Mesangial cell (primary cell): ENCODE results near the gene STAT2. TPM values are rescaled to one million over a fixed set of nuclear protein-coding genes. Genes with fewer than 3 reads are reported as not detected.

Experiments
- total RNA-seq: library from RNA; depleted of rRNA; stranded (reverse); fragments of >200 nt; gene quantifications from 2 replicates; pipeline ENCODE4 v1.2.3, GENCODE V29; 2015

STAT2 gene
- 53.4 and 121 TPM in 2 replicates for total RNA-seq

DNA sequence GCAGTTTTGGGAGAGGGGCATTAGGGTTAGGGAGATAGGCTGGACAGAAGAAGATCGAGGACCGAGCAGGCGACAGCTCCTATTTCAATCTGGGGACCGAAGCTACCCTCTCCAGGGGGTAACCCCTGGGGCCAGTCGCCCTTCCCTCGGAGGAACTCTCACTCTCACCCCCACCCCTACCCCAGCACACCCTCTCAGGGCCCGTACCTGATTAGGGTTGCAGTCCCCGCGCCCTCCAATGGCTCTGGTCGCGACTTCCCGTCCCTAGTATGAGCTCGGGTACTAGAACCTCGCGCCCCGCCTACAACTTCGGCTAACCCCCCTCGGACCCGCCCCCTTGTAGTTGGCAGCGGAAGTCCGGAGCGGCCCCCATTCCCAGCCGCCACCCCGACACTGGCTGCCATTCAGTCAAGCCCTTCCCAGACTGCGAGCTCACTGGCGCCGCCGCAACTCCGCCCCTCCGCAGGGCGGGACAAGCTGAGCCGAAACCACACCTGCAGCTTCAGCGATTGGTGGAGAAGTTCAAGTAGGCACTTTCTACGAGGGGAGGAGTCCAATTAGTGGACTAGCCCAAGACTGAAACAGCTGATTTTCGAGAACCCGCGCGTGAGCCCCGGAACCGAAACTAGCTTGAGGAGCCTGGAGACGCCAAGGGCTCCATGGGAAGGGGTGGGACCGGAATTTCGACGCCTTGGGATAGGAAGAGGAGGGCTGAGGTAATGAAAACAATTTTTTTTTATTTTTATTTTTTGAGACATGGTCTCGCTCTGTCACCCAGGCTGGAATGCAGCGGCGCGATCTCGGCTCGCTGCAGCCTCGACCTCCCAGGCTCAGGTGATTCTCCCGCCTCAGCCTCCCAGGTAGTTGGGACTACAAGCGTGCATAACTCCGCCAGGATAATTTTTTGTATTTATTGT is at the start of gene STAT2:
Gene STAT2 (minus strand): TSS at position 257 of the 917 bp plus-strand sequence. CDS start 3,536 bp downstream, outside the sequence.

GRCh38 chr12:56362130-56363059 is 2.5 kb upstream of the STAT2 start, which contains the start of gene APOF:
APOF (minus strand) TSS chr12:56362857; CDS start chr12:56362745, 112 bp downstream.

DNA sequence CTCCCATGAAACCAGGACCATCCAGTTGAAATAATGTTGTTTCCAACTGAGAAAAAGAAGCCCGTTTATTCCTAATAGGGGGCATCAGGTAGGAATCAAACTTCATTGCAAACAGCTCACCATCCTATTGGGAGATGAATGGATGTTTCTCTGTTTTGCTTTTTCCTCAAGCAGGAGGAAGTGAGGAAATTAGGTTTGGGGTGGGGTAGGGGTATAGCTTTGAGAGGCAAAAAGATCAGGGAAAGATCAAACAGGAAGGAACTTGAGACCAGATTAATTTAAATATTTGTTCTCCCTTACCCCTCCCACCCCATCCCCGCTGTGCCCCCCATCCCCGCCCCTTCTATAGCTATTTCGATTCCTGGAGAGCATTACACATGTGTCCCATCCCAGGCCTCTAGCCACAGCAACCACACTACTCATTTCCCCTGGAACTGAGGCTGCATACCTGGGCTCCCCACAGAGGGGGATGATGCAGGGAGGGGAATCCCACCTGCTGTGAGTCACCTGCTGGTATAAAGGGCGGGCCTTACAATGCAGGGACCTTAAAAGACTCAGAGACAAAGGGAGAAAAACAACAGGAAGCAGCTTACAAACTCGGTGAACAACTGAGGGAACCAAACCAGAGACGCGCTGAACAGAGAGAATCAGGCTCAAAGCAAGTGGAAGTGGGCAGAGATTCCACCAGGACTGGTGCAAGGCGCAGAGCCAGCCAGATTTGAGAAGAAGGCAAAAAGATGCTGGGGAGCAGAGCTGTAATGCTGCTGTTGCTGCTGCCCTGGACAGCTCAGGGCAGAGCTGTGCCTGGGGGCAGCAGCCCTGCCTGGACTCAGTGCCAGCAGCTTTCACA is 21.4 kb downstream of the STAT2 start, which contains the start of gene IL23A:
Gene IL23A (plus strand): TSS at position 577 of the 850 bp plus-strand sequence. CDS start 161 bp downstream, at position 738.

GRCh38 chr12:56333679-56334489 is 26.0 kb downstream of the STAT2 start, which contains the start of gene PAN2:
PAN2 (minus strand) TSS chr12:56334000; CDS start chr12:56333094, 906 bp downstream.

DNA sequence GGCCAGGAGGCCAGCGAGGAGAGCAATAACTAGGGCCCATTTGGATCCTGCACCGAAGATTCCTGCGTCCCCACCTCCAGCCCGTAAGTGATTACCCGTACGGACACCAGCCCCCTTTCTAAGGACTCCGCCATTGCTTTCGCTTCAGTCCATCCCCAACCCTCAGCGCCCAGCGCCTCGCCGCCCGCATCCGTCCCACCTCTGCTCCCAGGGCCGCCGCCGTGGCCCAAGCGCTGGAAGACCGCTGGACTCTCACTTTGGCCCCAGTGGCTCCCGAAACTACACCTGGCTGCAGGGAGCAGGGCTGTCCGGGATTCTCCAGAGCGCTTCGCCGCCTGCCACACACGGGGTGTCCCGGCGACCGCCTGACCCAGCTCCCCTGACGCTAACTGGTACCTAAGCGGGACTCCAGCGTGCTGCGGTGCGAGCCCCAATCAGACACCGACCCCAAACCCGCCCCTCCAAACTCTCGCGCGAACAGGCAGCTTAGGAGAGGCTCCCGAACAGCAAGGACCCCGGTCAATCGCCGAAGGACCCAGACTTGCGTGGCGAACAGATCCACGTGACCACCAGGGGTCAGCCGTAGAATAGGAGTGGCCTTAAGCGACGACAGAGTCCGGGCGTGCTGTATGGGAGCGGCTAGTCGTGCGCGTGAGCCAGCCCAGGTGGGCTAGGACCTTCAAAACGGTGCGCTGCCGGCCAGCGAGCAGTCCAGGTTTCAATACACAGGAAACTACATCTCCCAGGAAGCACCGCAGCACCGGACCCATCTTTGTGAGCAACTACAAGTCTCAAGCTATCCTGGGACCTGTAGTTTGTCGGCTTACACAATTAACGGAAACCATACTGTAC is 44.1 kb downstream of the STAT2 start, which contains the start of gene CNPY2:
Gene CNPY2 (minus strand): TSS at position 367 of the 852 bp plus-strand sequence. CDS start 771 bp downstream, outside the sequence.

GRCh38 chr12:56299853-56300643 is 59.9 kb downstream of the STAT2 start, which contains the start of gene CS:
CS (minus strand) TSS chr12:56300330; CDS start chr12:56300201, 129 bp downstream.

Other genes with a start within 250 kb of the STAT2 start
- 1,989 and 2,469 TPM in 2 replicates for gene RPL41, start 243.5 kb downstream of the STAT2 start, total RNA-seq
- gene ZC3H10, start 241.8 kb downstream of the STAT2 start, total RNA-seq = 2.3 and 3.0 TPM in 2 replicates
- gene ESYT1, start 231.8 kb downstream of the STAT2 start, total RNA-seq = 318 and 340 TPM in 2 replicates
- gene MYL6B, start 207.5 kb downstream of the STAT2 start, total RNA-seq = 91.1 and 109 TPM in 2 replicates
- gene MYL6, start 201.7 kb downstream of the STAT2 start, total RNA-seq = 1,442 and 2,553 TPM in 2 replicates
- gene SMARCC2, start 170.6 kb downstream of the STAT2 start, total RNA-seq = 35.0 and 49.7 TPM in 2 replicates
- 53.6 and 72.0 TPM in 2 replicates for gene RNF41, start 138.2 kb downstream of the STAT2 start, total RNA-seq
- gene NABP2, start 135.8 kb downstream of the STAT2 start, total RNA-seq = 30.0 and 48.1 TPM in 2 replicates
- not detected in 2 replicates for gene SLC39A5, start 130.1 kb downstream of the STAT2 start, total RNA-seq
- 42.3 and 54.6 TPM in 2 replicates for gene ANKRD52, start 101.7 kb downstream of the STAT2 start, total RNA-seq
- gene COQ10A, start 93.2 kb downstream of the STAT2 start, total RNA-seq = 9.6 and 9.8 TPM in 2 replicates
- 130 and 148 TPM in 2 replicates for gene CS, start 59.8 kb downstream of the STAT2 start, total RNA-seq
- gene CNPY2, start 44.1 kb downstream of the STAT2 start, total RNA-seq = 75.3 and 76.6 TPM in 2 replicates
- gene PAN2, start 26.1 kb downstream of the STAT2 start, total RNA-seq = 15.6 and 21.6 TPM in 2 replicates
- 1.1 and 1.5 TPM in 2 replicates for gene IL23A, start 21.2 kb downstream of the STAT2 start, total RNA-seq
- not detected in 2 replicates for gene APOF, start 2.8 kb upstream of the STAT2 start, total RNA-seq
- gene TIMELESS, start 89.3 kb upstream of the STAT2 start, total RNA-seq = 6.5 and 33.7 TPM in 2 replicates
- 0.98 TPM in 1 of 2 replicates, not detected in the other for gene MIP, start 94.5 kb upstream of the STAT2 start, total RNA-seq
- gene SPRYD4, start 108.5 kb upstream of the STAT2 start, total RNA-seq = 1.5 and 1.6 TPM in 2 replicates
- 1.1 and 2.2 TPM in 2 replicates for gene GLS2, start 128.1 kb upstream of the STAT2 start, total RNA-seq
- 29.7 and 39.7 TPM in 2 replicates for gene RBMS2, start 161.7 kb upstream of the STAT2 start, total RNA-seq